H9 (cell line): ENCODE data around the gene PDK2. TPM values are rescaled to one million over a fixed set of nuclear protein-coding genes. Genes with fewer than 3 reads are reported as not detected.

Experiments used
- DNase-seq: peaks from one replicate; pipeline ENCODE4 v3.0.0-alpha.2; 2017
- H2AFZ ChIP-seq: one replicate; pipeline ENCODE4 v1.6.1; 2013; ENCODE audit warnings: mild to moderate bottlenecking, low read length, control low read depth, moderate library complexity
- H2AK5ac ChIP-seq: 2 replicates; pipeline ENCODE4 v1.6.1; 2013; ENCODE audit warnings: low read length, control low read depth, mixed read lengths; ENCODE audit not compliant: insufficient read length
- H2BK120ac ChIP-seq: one replicate; pipeline ENCODE4 v1.6.1; 2013; ENCODE audit warnings: low read depth, mild to moderate bottlenecking, low read length, control low read depth, inconsistent platforms; ENCODE audit not compliant: poor library complexity, severe bottlenecking
- H2BK12ac ChIP-seq: 2 replicates; pipeline ENCODE4 v1.6.1; 2013; ENCODE audit warnings: low read length, control low read depth, mixed read lengths, low read depth; ENCODE audit not compliant: insufficient read length
- H2BK15ac ChIP-seq: 2 replicates; pipeline ENCODE4 v1.6.1; 2013; ENCODE audit warnings: low read depth, low read length, control low read depth
- H2BK20ac ChIP-seq: one replicate; pipeline ENCODE4 v1.6.1; 2013; ENCODE audit warnings: low read depth, mild to moderate bottlenecking, low read length, control low read depth, inconsistent platforms; ENCODE audit not compliant: poor library complexity, severe bottlenecking
- H2BK5ac ChIP-seq: 2 replicates; pipeline ENCODE4 v1.6.1; 2013; ENCODE audit warnings: low read length, control low read depth, mixed read lengths; ENCODE audit not compliant: insufficient read length
- H3K14ac ChIP-seq: 2 replicates; pipeline ENCODE4 v1.6.1; 2013; ENCODE audit warnings: low read length, control low read depth; ENCODE audit not compliant: insufficient read depth
- H3K18ac ChIP-seq: 2 replicates; pipeline ENCODE4 v1.6.1; 2013; ENCODE audit warnings: low read depth, mild to moderate bottlenecking, mixed read lengths, low read length, control low read depth; ENCODE audit not compliant: insufficient read length
- H3K23ac ChIP-seq: 2 replicates; pipeline ENCODE4 v1.6.1; 2013; ENCODE audit warnings: low read length, control low read depth, mixed read lengths, low read depth; ENCODE audit not compliant: insufficient read length
- H3K23me2 ChIP-seq: 2 replicates; pipeline ENCODE4 v1.6.1; 2013; ENCODE audit warnings: low read depth, mild to moderate bottlenecking, mixed read lengths, low read length, control low read depth; ENCODE audit not compliant: insufficient read length, poor library complexity, severe bottlenecking
- H3K27ac ChIP-seq: 2 replicates; pipeline ENCODE4 v1.5.1; 2013; ENCODE audit warnings: low read length, control low read depth, mixed read lengths, low read depth; ENCODE audit not compliant: insufficient read length
- H3K27me3 ChIP-seq: 2 replicates; pipeline ENCODE4 v1.6.1; 2013; ENCODE audit warnings: low read length, control low read depth, inconsistent platforms; ENCODE audit not compliant: insufficient read depth
- H3K4ac ChIP-seq: 2 replicates; pipeline ENCODE4 v1.6.1; 2013; ENCODE audit warnings: low read depth, mild to moderate bottlenecking, control low read depth, inconsistent platforms, low read length, moderate library complexity
- H3K4me1 ChIP-seq: 2 replicates; pipeline ENCODE4 v1.6.1; 2013; ENCODE audit warnings: low read length, control low read depth, inconsistent platforms; ENCODE audit not compliant: insufficient read depth
- H3K4me2 ChIP-seq: 2 replicates; pipeline ENCODE4 v1.6.1; 2013; ENCODE audit warnings: low read length, control low read depth, mixed read lengths; ENCODE audit not compliant: insufficient read length, insufficient read depth
- H3K56ac ChIP-seq: 2 replicates; pipeline ENCODE4 v1.6.1; 2013; ENCODE audit warnings: low read depth, mild to moderate bottlenecking, mixed read lengths, low read length, control low read depth; ENCODE audit not compliant: insufficient read length
- H3K79me1 ChIP-seq: 2 replicates; pipeline ENCODE4 v1.6.1; 2013; ENCODE audit warnings: low read depth, mild to moderate bottlenecking, moderate library complexity, low read length, control low read depth, inconsistent platforms; ENCODE audit not compliant: insufficient read depth, poor library complexity, severe bottlenecking
- H3K79me2 ChIP-seq: 2 replicates; pipeline ENCODE4 v1.6.1; 2013; ENCODE audit warnings: low read length, control low read depth, inconsistent platforms; ENCODE audit not compliant: insufficient read depth
- H3K9ac ChIP-seq: 2 replicates; pipeline ENCODE4 v1.6.1; 2013; ENCODE audit warnings: low read length, control low read depth, mixed read lengths; ENCODE audit not compliant: insufficient read length; ENCODE audit errors: extremely low read depth
- H3K9me3 ChIP-seq: one replicate; pipeline ENCODE4 v1.6.1; 2013; ENCODE audit warnings: low read depth, low read length, inconsistent platforms; ENCODE audit not compliant: control insufficient read depth
- H3T11ph ChIP-seq: one replicate; pipeline ENCODE4 v1.6.1; 2013; ENCODE audit warnings: mild to moderate bottlenecking, low read length, control low read depth, inconsistent platforms
- H4K20me1 ChIP-seq: one replicate; pipeline ENCODE4 v1.6.1; 2013; ENCODE audit not compliant: control insufficient read depth, insufficient read length, insufficient read depth
- H4K5ac ChIP-seq: 2 replicates; pipeline ENCODE4 v1.6.1; 2013; ENCODE audit warnings: low read depth, mild to moderate bottlenecking, mixed read lengths, low read length, control low read depth; ENCODE audit not compliant: insufficient read length
- H4K8ac ChIP-seq: replicated peaks from 2 replicates; pipeline ENCODE4 v1.6.1; 2013; ENCODE audit warnings: low read length, control low read depth, mixed read lengths, low read depth; ENCODE audit not compliant: insufficient read length
- H4K91ac ChIP-seq: 2 replicates; pipeline ENCODE4 v1.6.1; 2013; ENCODE audit warnings: low read depth, mild to moderate bottlenecking, moderate library complexity, mixed read lengths, low read length, control low read depth; ENCODE audit not compliant: insufficient read length
- H3K27ac Mint-ChIP-seq, 3 experiments: 2 replicates in 2 of 3; 3 replicates in 1 of 3; pipeline ENCODE4 v1.8.0; 2020 to 2021; ENCODE audit warnings: mixed read lengths in 3 of 3, mild to moderate bottlenecking in 1 of 3, moderate library complexity in 1 of 3
- H3K27me3 Mint-ChIP-seq: 2 replicates; pipeline ENCODE4 v1.8.0; 2021; ENCODE audit warnings: low read depth, mild to moderate bottlenecking, moderate library complexity, mixed read lengths
- H3K36me3 Mint-ChIP-seq, 3 experiments: 2 replicates in 2 of 3; 3 replicates in 1 of 3; pipeline ENCODE4 v1.8.0; 2020 to 2021; ENCODE audit warnings: low read depth in 3 of 3, mixed read lengths in 3 of 3; ENCODE audit not compliant: insufficient read depth in 1 of 3
- H3K4me1 Mint-ChIP-seq, 2 experiments: 2 replicates each; pipeline ENCODE4 v1.8.0; 2020; ENCODE audit warnings: mixed read lengths in 2 of 2
- H3K4me3 Mint-ChIP-seq, 2 experiments: 2 replicates in 1 of 2; 3 replicates in 1 of 2; pipeline ENCODE4 v1.8.0; 2020 to 2021; ENCODE audit warnings: mild to moderate bottlenecking in 2 of 2, mixed read lengths in 2 of 2, moderate library complexity in 1 of 2
- H3K9me3 Mint-ChIP-seq, 2 experiments: 2 replicates in 1 of 2; 3 replicates in 1 of 2; pipeline ENCODE4 v1.8.0; 2020; ENCODE audit warnings: mild to moderate bottlenecking in 2 of 2, mixed read lengths in 2 of 2, moderate library complexity in 1 of 2
- WGBS: extraction: QIAGEN DNeasy Blood & Tissue Kit; methylation state at CpG from one replicate; pipeline ENCODE4 v1.1.7; 2013; ENCODE audit warnings: missing lambda C conversion rate, low lambda C conversion rate, mixed read lengths; ENCODE audit not compliant: insufficient read length; ENCODE audit errors: extremely low coverage; 5-methylcytosine and 5-hydroxymethylcytosine counted together
- total RNA-seq: library from RNA; stranded (reverse); gene quantifications from 2 replicates; pipeline ENCODE4 v1.2.1, GENCODE V29; 2021
- TF ChIP-seq, protein P1 (sequence below): fragments of 200-600 bp; sonication (generic); conservative IDR thresholded peaks from 3 replicates; pipeline ENCODE4 v1.8.0; 2021; ENCODE audit warnings: antibody characterized with exemption, mild to moderate bottlenecking

The PDK2 gene
- total RNA-seq, 1 experiment from 2014 or later, result 19.9 TPM

DNA sequence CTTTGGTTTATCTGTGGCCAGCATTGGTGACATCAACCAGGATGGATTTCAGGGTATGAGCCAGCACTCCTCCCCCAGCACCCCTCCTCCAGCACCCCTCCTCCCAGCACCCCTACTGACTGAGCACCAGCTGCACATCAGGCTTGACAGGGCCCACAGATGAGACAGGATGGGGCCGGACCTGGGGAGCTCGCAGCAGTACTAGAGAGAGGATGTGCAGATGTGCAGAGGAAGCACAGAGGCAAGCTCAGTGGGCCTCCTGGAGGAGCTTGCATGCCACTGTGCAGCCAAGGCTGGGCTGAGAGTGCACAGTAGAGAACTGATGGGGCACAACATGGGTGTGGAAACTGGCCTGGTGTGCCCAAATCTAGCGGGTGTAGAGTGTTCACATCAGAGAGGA is 23.0 kb upstream of the PDK2 start:
- Histone ChIP-seq H4K5ac (no peak overlapping the region), H2BK20ac (no peak overlapping the region), H3K9ac (no peak overlapping the region), H3K79me2 (no peaks in the 10 kb centered on the region; the same call in 1 of the 2 replicates), H3K23me2 (no peaks in the 10 kb centered on the region), H4K20me1 (no peaks in the 10 kb centered on the region), H2BK120ac (no peak overlapping the region), H3K9me3 (no peaks in the 10 kb centered on the region), H2AK5ac (no peak overlapping the region), H3K23ac (no peak overlapping the region), H3T11ph (no peak overlapping the region), H3K14ac (no peak overlapping the region; the same call in 1 of the 2 replicates), H2BK12ac (no peak overlapping the region), H3K56ac (no peak overlapping the region), H2BK5ac (no peak overlapping the region), H3K27me3 (no peaks in the 10 kb centered on the region), H3K79me1 (no peaks in the 10 kb centered on the region), H2AFZ (no peak overlapping the region), H3K4ac (no peak overlapping the region), H4K91ac (no peak overlapping the region), H3K18ac (no peak overlapping the region), H2BK15ac (no peak overlapping the region), H3K4me1 (no peaks in the 10 kb centered on the region), H3K27ac (no peak overlapping the region), H3K4me2 (no peak overlapping the region), H4K8ac (no peak overlapping the region)
- Mint-ChIP-seq H3K9me3 (peaks cover 0 to 4% of the 10 kb centered on the region in 2 experiments; a peak in 3 of 5 replicates), H3K4me1 (peaks cover 0 to 11% of the 10 kb centered on the region in 2 experiments; a peak in 3 of 4 replicates), H3K36me3 (peaks cover 5 to 21% (median 11%) of the 10 kb centered on the region in 3 experiments), H3K4me3 (no peak overlapping the region), H3K27ac (no peak overlapping the region), H3K27me3 (peaks cover 1% of the 10 kb centered on the region; the same call in 1 of the 2 replicates)
- TF ChIP-seq, protein P1, sequence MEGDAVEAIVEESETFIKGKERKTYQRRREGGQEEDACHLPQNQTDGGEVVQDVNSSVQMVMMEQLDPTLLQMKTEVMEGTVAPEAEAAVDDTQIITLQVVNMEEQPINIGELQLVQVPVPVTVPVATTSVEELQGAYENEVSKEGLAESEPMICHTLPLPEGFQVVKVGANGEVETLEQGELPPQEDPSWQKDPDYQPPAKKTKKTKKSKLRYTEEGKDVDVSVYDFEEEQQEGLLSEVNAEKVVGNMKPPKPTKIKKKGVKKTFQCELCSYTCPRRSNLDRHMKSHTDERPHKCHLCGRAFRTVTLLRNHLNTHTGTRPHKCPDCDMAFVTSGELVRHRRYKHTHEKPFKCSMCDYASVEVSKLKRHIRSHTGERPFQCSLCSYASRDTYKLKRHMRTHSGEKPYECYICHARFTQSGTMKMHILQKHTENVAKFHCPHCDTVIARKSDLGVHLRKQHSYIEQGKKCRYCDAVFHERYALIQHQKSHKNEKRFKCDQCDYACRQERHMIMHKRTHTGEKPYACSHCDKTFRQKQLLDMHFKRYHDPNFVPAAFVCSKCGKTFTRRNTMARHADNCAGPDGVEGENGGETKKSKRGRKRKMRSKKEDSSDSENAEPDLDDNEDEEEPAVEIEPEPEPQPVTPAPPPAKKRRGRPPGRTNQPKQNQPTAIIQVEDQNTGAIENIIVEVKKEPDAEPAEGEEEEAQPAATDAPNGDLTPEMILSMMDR, result no peak
- no CpG with 5 or more reads among the region's 3 CpGs for WGBS
- no peak for DNase-seq
